OCI-LY1 (cell line): Measurements from ENCODE around the gene STK38L.

ENCODE experiments used
- H2AFZ ChIP-seq: fragments of 200-600 bp; sonication (generic), shearing (Covaris generic); 2 replicates; pipeline ENCODE4 v1.6.0; 2014; ENCODE audit warnings: antibody characterized with exemption, mild to moderate bottlenecking, low read length
- H3F3A ChIP-seq: fragments of 200-600 bp; sonication (generic), shearing (Covaris generic); 2 replicates; pipeline ENCODE4 v1.6.0; 2014; ENCODE audit warnings: mild to moderate bottlenecking, antibody characterized with exemption, low read length, moderate library complexity; ENCODE audit not compliant: insufficient read depth
- H3K27ac ChIP-seq: fragments of 200-600 bp; sonication (generic); 2 replicates; pipeline ENCODE4 v1.5.1; 2014; ENCODE audit warnings: low read length, mixed run types, mild to moderate bottlenecking, low read depth; ENCODE audit not compliant: poor library complexity, severe bottlenecking
- H3K27me3 ChIP-seq: fragments of 200-600 bp; sonication (generic); 2 replicates; pipeline ENCODE4 v1.6.0; 2014; ENCODE audit warnings: antibody characterized with exemption, mild to moderate bottlenecking, low read length, moderate library complexity; ENCODE audit not compliant: insufficient read depth
- H3K36me3 ChIP-seq: fragments of 200-600 bp; sonication (generic); 2 replicates; pipeline ENCODE4 v1.6.1; 2014; ENCODE audit warnings: mild to moderate bottlenecking, antibody characterized with exemption, low read length, moderate library complexity, mixed read lengths; ENCODE audit not compliant: insufficient read depth
- H3K4me1 ChIP-seq: fragments of 200-600 bp; sonication (generic); 2 replicates; pipeline ENCODE4 v1.5.1; 2014; ENCODE audit warnings: mild to moderate bottlenecking, low read length, moderate library complexity; ENCODE audit not compliant: insufficient read depth, severe bottlenecking
- H3K4me2 ChIP-seq: fragments of 200-600 bp; sonication (generic), shearing (Covaris generic); 2 replicates; pipeline ENCODE4 v1.6.1; 2014; ENCODE audit warnings: low read length
- H3K4me3 ChIP-seq: fragments of 200-600 bp; sonication (generic); 2 replicates; pipeline ENCODE4 v1.5.1; 2014; ENCODE audit warnings: low read length, low read depth, mild to moderate bottlenecking, mixed read lengths; ENCODE audit not compliant: poor library complexity, severe bottlenecking
- H3K79me2 ChIP-seq: fragments of 200-600 bp; shearing (Covaris generic); 2 replicates; pipeline ENCODE4 v1.6.1; 2016; ENCODE audit warnings: mixed run types, low read length, mixed read lengths; ENCODE audit not compliant: insufficient read depth
- H3K9ac ChIP-seq: fragments of 200-600 bp; sonication (generic), shearing (Covaris generic); 2 replicates; pipeline ENCODE4 v1.6.1; 2014; ENCODE audit warnings: mild to moderate bottlenecking, low read length, mixed read lengths
- H3K9me2 ChIP-seq: fragments of 200-600 bp; sonication (generic), shearing (Covaris generic); 2 replicates; pipeline ENCODE4 v1.6.1; 2014; ENCODE audit warnings: low read depth, mild to moderate bottlenecking, low read length, mixed read lengths
- H3K9me3 ChIP-seq: fragments of 200-600 bp; shearing (Covaris generic); 2 replicates; pipeline ENCODE4 v1.6.1; 2014; ENCODE audit warnings: low read length, mixed read lengths
- H4K20me1 ChIP-seq: fragments of 200-600 bp; sonication (generic), shearing (Covaris generic); 2 replicates; pipeline ENCODE4 v1.6.0; 2016; ENCODE audit warnings: mild to moderate bottlenecking, low read length; ENCODE audit not compliant: insufficient read depth
- EZH2 ChIP-seq: fragments of 200-600 bp; sonication (generic), shearing (Covaris generic); IDR thresholded peaks from 2 replicates; pipeline ENCODE4 v1.8.0; 2017; ENCODE audit warnings: borderline replicate concordance, mixed run types, mild to moderate bottlenecking, antibody characterized with exemption, low read length, moderate library complexity, mixed read lengths
- TF ChIP-seq, protein P1 (sequence below): fragments of 200-600 bp; sonication (generic), shearing (Covaris generic); IDR thresholded peaks from 2 replicates; pipeline ENCODE4 v1.5.1; 2017; ENCODE audit warnings: mild to moderate bottlenecking, antibody characterized with exemption, low read length, moderate library complexity, mixed read lengths

STK38L gene

DNA sequence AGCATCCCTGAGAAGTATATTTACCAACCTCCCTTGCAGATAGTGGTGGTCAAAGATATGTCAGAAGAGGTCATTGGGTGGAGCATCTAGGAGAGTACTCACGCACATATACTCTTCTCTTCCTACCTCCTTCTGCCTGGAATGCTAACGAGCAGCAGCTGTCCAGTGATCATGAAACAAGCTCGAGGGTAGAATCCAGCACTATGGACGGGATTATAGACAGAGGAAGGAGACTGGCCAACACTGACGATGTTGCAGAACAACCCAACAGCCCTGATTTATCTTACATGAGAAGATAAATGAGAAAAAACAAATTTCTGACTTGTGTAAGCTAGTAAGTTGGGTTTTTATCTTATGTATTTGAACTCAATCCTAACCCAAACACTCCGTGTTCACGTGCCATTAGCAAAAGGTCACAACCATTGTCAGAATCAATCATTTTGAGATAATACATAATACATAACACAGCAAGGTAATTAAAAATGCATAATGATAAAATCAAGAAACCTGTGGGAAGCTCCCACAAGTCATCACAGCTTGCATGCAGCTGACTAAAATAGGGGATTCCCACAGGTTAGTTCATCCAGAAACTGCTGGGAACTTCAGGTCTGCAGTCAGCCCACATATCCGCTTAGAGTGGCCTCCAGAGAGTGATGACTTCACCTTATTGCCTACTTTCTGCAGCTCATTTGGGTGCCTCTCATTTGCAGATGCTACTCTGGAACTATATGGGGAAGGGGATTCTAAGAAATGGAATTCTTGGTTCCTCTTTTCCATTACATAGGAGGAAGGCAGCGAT is 36.3 kb upstream of the STK38L start:
- Histone ChIP-seq H3F3A (no peaks in the 10 kb centered on the region), H3K9me3 (no peaks in the 10 kb centered on the region), H4K20me1 (no peaks in the 10 kb centered on the region), H2AFZ (no peak overlapping the region), H3K27me3 (no peaks in the 10 kb centered on the region), H3K9ac (no peak overlapping the region), H3K27ac (no peak overlapping the region), H3K36me3 (no peaks in the 10 kb centered on the region), H3K4me2 (no peak overlapping the region), H3K4me3 (no peak overlapping the region), H3K79me2 (no peaks in the 10 kb centered on the region), H3K4me1 (no peaks in the 10 kb centered on the region), H3K9me2 (no peaks in the 10 kb centered on the region)
- no peak for TF ChIP-seq EZH2
- TF ChIP-seq, protein P1, sequence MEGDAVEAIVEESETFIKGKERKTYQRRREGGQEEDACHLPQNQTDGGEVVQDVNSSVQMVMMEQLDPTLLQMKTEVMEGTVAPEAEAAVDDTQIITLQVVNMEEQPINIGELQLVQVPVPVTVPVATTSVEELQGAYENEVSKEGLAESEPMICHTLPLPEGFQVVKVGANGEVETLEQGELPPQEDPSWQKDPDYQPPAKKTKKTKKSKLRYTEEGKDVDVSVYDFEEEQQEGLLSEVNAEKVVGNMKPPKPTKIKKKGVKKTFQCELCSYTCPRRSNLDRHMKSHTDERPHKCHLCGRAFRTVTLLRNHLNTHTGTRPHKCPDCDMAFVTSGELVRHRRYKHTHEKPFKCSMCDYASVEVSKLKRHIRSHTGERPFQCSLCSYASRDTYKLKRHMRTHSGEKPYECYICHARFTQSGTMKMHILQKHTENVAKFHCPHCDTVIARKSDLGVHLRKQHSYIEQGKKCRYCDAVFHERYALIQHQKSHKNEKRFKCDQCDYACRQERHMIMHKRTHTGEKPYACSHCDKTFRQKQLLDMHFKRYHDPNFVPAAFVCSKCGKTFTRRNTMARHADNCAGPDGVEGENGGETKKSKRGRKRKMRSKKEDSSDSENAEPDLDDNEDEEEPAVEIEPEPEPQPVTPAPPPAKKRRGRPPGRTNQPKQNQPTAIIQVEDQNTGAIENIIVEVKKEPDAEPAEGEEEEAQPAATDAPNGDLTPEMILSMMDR: no peak

DNA sequence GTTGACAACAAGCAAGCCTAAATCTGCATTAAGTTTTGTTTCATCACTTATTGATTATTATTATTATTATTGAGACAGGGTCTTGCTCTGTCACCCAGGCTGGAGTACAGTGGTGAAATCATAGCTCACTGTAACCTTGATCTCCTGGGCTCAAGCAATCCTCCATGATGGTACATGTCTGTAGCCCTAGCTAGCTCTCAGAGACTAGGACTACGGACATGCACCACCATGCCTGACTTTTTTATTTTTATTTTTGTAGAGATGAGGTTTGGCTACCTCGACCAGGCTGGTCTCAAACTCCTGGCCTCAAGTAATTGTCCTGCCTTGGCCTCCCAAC is 35.7 kb upstream of the STK38L start:
- no peaks in the 10 kb centered on the region for H3F3A ChIP-seq
- H3K9me3 ChIP-seq: no peaks in the 10 kb centered on the region
- TF ChIP-seq EZH2: no peak
- TF ChIP-seq, protein P1: no peak
- no peak overlapping the region for H3K4me2 ChIP-seq
- no peaks in the 10 kb centered on the region for H3K9me2 ChIP-seq
- no peak overlapping the region for H2AFZ ChIP-seq
- no peaks in the 10 kb centered on the region for H3K79me2 ChIP-seq
- no peaks in the 10 kb centered on the region for H3K4me1 ChIP-seq
- no peak overlapping the region for H3K9ac ChIP-seq
- H3K27me3 ChIP-seq: no peaks in the 10 kb centered on the region
- no peaks in the 10 kb centered on the region for H3K36me3 ChIP-seq
- H4K20me1 ChIP-seq: no peaks in the 10 kb centered on the region
- no peak overlapping the region for H3K4me3 ChIP-seq
- H3K27ac ChIP-seq: no peak overlapping the region

DNA sequence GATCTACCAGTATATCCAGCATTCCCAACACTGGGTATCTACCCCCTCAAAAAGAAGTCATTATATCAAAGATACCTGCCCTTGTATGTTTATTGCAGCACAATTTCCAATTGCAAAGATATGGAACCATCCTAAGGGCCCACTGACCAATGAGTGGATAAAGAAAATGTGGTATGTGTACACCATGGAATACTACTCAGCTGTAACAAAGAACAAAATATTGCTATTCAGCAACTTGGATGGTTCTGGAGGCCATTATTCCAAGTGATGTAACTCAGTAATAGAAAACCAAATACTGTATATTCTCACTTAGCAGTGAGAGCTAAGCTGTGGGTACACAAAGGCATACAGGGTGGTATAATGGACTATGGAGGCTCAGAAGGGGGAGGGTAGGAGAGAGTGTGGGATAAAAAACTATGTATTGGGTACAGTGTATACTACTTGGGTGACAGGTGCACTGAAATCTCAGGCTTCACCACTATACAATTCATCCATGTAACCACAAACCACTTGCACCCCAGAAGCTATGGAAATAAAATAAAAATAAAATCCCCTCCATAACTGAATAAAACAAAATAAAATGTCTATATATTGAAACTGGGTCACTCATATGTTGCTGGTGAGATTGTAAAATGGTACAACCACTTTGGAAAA is 34.7 kb upstream of the STK38L start:
- no peaks in the 10 kb centered on the region for H3K9me3 ChIP-seq
- no peaks in the 10 kb centered on the region for H3K27me3 ChIP-seq
- no peaks in the 10 kb centered on the region for H3K36me3 ChIP-seq
- H2AFZ ChIP-seq: no peak overlapping the region
- H3K4me3 ChIP-seq: no peak overlapping the region
- H3F3A ChIP-seq: no peaks in the 10 kb centered on the region
- no peaks in the 10 kb centered on the region for H3K4me1 ChIP-seq
- H4K20me1 ChIP-seq: no peaks in the 10 kb centered on the region
- no peaks in the 10 kb centered on the region for H3K9me2 ChIP-seq
- H3K4me2 ChIP-seq: no peak overlapping the region
- H3K79me2 ChIP-seq: no peaks in the 10 kb centered on the region
- no peak overlapping the region for H3K27ac ChIP-seq
- no peak overlapping the region for H3K9ac ChIP-seq
- no peak for TF ChIP-seq EZH2
- TF ChIP-seq, protein P1: no peak
